ENCODE measurements around the gene SORCS1.

The SORCS1 gene

DNA sequence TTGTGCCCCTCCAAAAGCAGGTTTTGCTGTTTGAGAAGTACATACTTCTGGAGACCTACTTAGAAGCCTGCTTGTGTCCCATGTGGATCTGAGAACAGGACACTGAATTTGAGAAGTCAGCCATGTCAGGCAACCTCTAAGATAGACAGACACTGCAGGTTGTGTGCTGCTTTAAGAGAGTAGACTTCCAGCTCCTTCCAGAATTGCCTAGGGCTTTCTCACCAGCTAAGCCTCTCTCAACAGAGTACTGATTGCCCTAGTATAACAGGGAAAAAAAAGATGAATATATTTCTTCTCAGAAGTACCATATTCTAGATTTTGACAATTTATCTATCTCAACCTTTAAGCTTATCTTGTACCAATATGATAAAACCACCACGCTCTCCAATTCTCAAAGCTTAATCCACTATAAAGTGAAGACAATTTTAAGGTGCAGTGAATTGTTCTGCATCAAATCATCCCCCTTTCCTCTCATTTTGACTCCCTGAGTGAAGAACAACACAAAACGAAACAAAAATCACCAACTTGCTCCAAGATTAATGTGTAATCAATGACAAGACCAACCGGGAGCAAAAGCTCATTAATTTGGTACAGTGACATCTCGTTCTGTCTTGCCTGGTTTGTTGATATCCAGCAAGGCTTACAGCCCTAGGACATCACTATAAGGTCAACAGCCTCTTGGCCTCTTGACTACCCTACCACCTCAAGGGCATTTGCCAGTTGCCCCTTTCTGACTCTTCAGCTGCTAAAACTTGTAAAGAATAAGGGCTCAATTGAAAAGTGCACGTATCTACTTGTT, 214.6 kb downstream of the SORCS1 start:
- no peak overlapping the region for H3K27ac ChIP-seq (ENCODE audit: low read length)
- no peak overlapping the region for H2AFZ ChIP-seq (ENCODE audit: low read length)
- no peaks in the 10 kb centered on the region for H3K9me2 ChIP-seq (replicated peaks; ENCODE audit: insufficient read depth, low read length)
- no peak for DNase-seq
- no peak overlapping the region for H3K9ac ChIP-seq (ENCODE audit: low read length)
- H3K4me3 ChIP-seq (ENCODE audit: low read length), result no peak overlapping the region
- H4K20me1 ChIP-seq (ENCODE audit: insufficient read depth, low read length), result no peaks in the 10 kb centered on the region
- H3K4me2 ChIP-seq (ENCODE audit: low read depth, low read length), result no peak overlapping the region
- no peaks in the 10 kb centered on the region for H3K36me3 ChIP-seq (replicated peaks; ENCODE audit: insufficient read depth, low read length)
- no peaks in the 10 kb centered on the region for H3F3A ChIP-seq (ENCODE audit: insufficient read depth, low read length)
- no peaks in the 10 kb centered on the region for H3K9me3 ChIP-seq (replicated peaks; ENCODE audit: insufficient read depth, low read length)
- no peaks in the 10 kb centered on the region for H3K4me1 ChIP-seq (ENCODE audit: low read length)
- no peak for TF ChIP-seq EZH2phosphoT487 (IDR thresholded peaks at IDR 0.05; ENCODE audit: low read length)
- TF ChIP-seq, protein P1, sequence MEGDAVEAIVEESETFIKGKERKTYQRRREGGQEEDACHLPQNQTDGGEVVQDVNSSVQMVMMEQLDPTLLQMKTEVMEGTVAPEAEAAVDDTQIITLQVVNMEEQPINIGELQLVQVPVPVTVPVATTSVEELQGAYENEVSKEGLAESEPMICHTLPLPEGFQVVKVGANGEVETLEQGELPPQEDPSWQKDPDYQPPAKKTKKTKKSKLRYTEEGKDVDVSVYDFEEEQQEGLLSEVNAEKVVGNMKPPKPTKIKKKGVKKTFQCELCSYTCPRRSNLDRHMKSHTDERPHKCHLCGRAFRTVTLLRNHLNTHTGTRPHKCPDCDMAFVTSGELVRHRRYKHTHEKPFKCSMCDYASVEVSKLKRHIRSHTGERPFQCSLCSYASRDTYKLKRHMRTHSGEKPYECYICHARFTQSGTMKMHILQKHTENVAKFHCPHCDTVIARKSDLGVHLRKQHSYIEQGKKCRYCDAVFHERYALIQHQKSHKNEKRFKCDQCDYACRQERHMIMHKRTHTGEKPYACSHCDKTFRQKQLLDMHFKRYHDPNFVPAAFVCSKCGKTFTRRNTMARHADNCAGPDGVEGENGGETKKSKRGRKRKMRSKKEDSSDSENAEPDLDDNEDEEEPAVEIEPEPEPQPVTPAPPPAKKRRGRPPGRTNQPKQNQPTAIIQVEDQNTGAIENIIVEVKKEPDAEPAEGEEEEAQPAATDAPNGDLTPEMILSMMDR (IDR thresholded peaks at IDR 0.05; ENCODE audit: low read length), result no peak
- no peak for TF ChIP-seq EZH2 (optimal IDR thresholded peaks at IDR 0.05; ENCODE audit: low read depth, low read length)
- H3K79me2 ChIP-seq (ENCODE audit: low read length), result no peaks in the 10 kb centered on the region
- H3K27me3 ChIP-seq (replicated peaks; ENCODE audit: insufficient read depth, low read length), result no peaks in the 10 kb centered on the region

- Histone ChIP-seq H3F3A (ENCODE audit: insufficient read depth, low read length) (no peaks in the 10 kb centered on the region), H3K4me1 (ENCODE audit: low read length) (no peaks in the 10 kb centered on the region), H3K9ac (ENCODE audit: low read length) (no peak overlapping the region), H3K27ac (ENCODE audit: low read length) (no peak overlapping the region), H2AFZ (ENCODE audit: low read length) (no peak overlapping the region), H3K4me3 (ENCODE audit: low read length) (no peak overlapping the region), H4K20me1 (ENCODE audit: insufficient read depth, low read length) (no peaks in the 10 kb centered on the region), H3K27me3 (replicated peaks; ENCODE audit: insufficient read depth, low read length) (no peaks in the 10 kb centered on the region), H3K9me2 (replicated peaks; ENCODE audit: insufficient read depth, low read length) (no peaks in the 10 kb centered on the region), H3K4me2 (ENCODE audit: low read depth, low read length) (no peak overlapping the region), H3K9me3 (replicated peaks; ENCODE audit: insufficient read depth, low read length) (no peaks in the 10 kb centered on the region), H3K36me3 (replicated peaks; ENCODE audit: insufficient read depth, low read length) (no peaks in the 10 kb centered on the region), H3K79me2 (ENCODE audit: low read length) (no peaks in the 10 kb centered on the region)
- TF ChIP-seq EZH2 (optimal IDR thresholded peaks at IDR 0.05; ENCODE audit: low read depth, low read length), result no peak
- TF ChIP-seq, protein P1 (IDR thresholded peaks at IDR 0.05; ENCODE audit: low read length), result no peak
- no peak for TF ChIP-seq EZH2phosphoT487 (IDR thresholded peaks at IDR 0.05; ENCODE audit: low read length)
- no peak for DNase-seq
Measured at GRCh38 chr10:106947643-106948042, 216.9 kb downstream of the SORCS1 start.

DNA sequence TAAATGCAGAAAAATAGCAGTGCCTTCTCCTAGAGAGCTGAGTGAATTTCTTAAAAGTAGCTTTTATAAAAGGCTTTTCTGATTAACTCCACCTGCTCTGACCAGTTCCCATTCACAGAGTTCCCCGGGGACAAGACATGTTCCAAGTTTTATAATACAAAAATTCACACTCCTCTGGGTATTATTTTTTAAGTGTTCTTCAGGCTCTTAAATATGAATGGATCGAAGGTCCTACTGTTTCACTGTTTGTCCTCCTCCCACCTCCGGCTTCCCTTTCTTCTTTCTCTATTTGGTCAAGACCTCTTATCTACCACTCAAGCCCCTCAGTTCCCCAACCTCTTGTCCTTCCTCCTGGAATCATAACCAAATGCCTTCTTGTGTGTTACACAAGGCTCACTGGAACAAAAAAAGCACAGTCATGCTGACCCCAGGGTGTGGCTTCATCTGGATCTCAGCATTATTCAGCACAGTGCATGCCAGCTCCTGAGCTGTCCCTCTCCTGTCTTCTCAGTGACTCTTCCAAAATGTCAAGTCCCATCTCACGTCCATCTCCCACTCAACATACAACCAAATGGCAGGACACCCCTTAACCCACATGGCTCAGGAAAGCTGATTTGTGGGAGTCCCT, 222.4 kb downstream of the SORCS1 start:
- no peak overlapping the region for H3K4me3 ChIP-seq (ENCODE audit: low read length)
- no peak for DNase-seq
- TF ChIP-seq EZH2phosphoT487 (IDR thresholded peaks at IDR 0.05; ENCODE audit: low read length) (no peak), EZH2 (optimal IDR thresholded peaks at IDR 0.05; ENCODE audit: low read depth, low read length) (no peak)
- TF ChIP-seq, protein P1 (IDR thresholded peaks at IDR 0.05; ENCODE audit: low read length), result no peak
- no peaks in the 10 kb centered on the region for H3K4me1 ChIP-seq (ENCODE audit: low read length)
- H4K20me1 ChIP-seq (ENCODE audit: insufficient read depth, low read length), result no peaks in the 10 kb centered on the region
- no peak overlapping the region for H3K27ac ChIP-seq (ENCODE audit: low read length)
- H3F3A ChIP-seq (ENCODE audit: insufficient read depth, low read length), result no peaks in the 10 kb centered on the region
- H3K4me2 ChIP-seq (ENCODE audit: low read depth, low read length), result no peak overlapping the region
- no peak overlapping the region for H3K9ac ChIP-seq (ENCODE audit: low read length)
- H2AFZ ChIP-seq (ENCODE audit: low read length), result no peak overlapping the region
- H3K27me3 ChIP-seq (replicated peaks; ENCODE audit: insufficient read depth, low read length), result no peaks in the 10 kb centered on the region
- no peaks in the 10 kb centered on the region for H3K79me2 ChIP-seq (ENCODE audit: low read length)
- H3K9me3 ChIP-seq (replicated peaks; ENCODE audit: insufficient read depth, low read length), result no peaks in the 10 kb centered on the region
- H3K36me3 ChIP-seq (replicated peaks; ENCODE audit: insufficient read depth, low read length), result no peaks in the 10 kb centered on the region
- H3K9me2 ChIP-seq (replicated peaks; ENCODE audit: insufficient read depth, low read length), result no peaks in the 10 kb centered on the region
